Colonic mucosa (tissue), 4 donors: ENCODE results near the gene DGKH. TPM values are rescaled to one million over a fixed set of nuclear protein-coding genes. Genes with fewer than 3 reads are reported as not detected.
A peak's percentile ranks its signal among the peaks of the same experiment; 100 is the strongest.

ENCODE experiments used
- DNase-seq: peaks from one replicate; pipeline ENCODE4 v3.0.0-alpha.2; 2020
- H3K27ac ChIP-seq: fragments of 200-600 bp; one replicate; pipeline ENCODE4 v1.8.0; 2021
- H3K27me3 ChIP-seq: fragments of 200-600 bp; one replicate; pipeline ENCODE4 v1.8.0; 2021
- H3K36me3 ChIP-seq: fragments of 200-600 bp; one replicate; pipeline ENCODE4 v1.8.0; 2021
- H3K4me1 ChIP-seq: fragments of 200-600 bp; one replicate; pipeline ENCODE4 v1.8.0; 2021; ENCODE audit warnings: mild to moderate bottlenecking
- H3K4me3 ChIP-seq: fragments of 200-600 bp; one replicate; pipeline ENCODE4 v1.8.0; 2021
- H3K9ac ChIP-seq, 2 donors: one replicate each; pipeline ENCODE4 v1.7.0; 2013; ENCODE audit warnings: control low read depth in 2 of 2, low read depth in 2 of 2, low read length in 2 of 2
- H3K9me3 ChIP-seq: fragments of 200-600 bp; one replicate; pipeline ENCODE4 v1.8.0; 2021
- CTCF ChIP-seq: fragments of 200-600 bp; IDR thresholded peaks from one replicate; pipeline ENCODE4 v1.8.0; 2022; ENCODE audit warnings: antibody characterized with exemption, mild to moderate bottlenecking
- intact Hi-C: fragments of 100-400 bp; cut with DNase I; formaldehyde crosslinking; loops from one replicate; pipeline ENCODE4 v1.14.1; 2022
- total RNA-seq, 2 donors: library from RNA; stranded (reverse); fragmentation: NEBNext Ultra II Directional in 1 of 2; extraction: Animal tissue kit (Norgen Biotek cat#: 25700) in 1 of 2; gene quantifications; one replicate each; pipeline ENCODE4 v1.2.1, GENCODE V29; 2021
- donor health status: healthy.
- donor health status: DM: no; HTN: no; CAD: no.
- donor health status: DM: no; HTN: no; CAD: no.

DGKH gene
- 10 to 100 TPM; 15.5 to 17.9 TPM for total RNA-seq

DNA sequence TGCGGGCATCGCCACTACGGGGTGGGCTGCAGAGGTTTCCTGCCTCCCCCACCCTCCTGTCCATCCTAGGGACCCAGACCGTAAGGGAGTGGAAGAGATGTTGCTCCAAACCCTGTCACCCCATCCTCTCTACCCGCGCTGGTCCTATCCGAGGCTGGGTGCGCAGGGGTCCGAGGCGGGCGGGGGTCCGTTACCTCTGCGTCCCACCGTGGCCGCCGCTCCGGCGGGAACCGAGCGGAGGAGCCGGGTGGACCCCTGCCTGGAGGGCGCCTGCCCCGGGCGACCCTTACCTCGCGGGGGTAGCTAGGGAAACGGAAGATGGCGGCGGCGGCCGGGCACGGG, at the start of gene DGKH:
Gene DGKH (plus strand): TSS at position 307 of the 342 bp plus-strand sequence. CDS start 126 bp downstream, outside the sequence.
- peak within 1 kb of the TSS; percentile 94 for H3K4me3 ChIP-seq
- H3K9me3 ChIP-seq: no peaks in the 10 kb centered on the region
- DNase-seq: no peak
- H3K4me1 ChIP-seq: no peaks in the 10 kb centered on the region
- intact Hi-C loops: no loop called here
- no peaks in the 10 kb centered on the region for H3K36me3 ChIP-seq
- no peak for TF ChIP-seq CTCF
- no peaks in the 10 kb centered on the region for H3K27me3 ChIP-seq
- peak within 1 kb of the TSS; percentile 96 for H3K27ac ChIP-seq
- H3K9ac ChIP-seq: peak within 1 kb of the TSS; percentile 78 to 87

DNA sequence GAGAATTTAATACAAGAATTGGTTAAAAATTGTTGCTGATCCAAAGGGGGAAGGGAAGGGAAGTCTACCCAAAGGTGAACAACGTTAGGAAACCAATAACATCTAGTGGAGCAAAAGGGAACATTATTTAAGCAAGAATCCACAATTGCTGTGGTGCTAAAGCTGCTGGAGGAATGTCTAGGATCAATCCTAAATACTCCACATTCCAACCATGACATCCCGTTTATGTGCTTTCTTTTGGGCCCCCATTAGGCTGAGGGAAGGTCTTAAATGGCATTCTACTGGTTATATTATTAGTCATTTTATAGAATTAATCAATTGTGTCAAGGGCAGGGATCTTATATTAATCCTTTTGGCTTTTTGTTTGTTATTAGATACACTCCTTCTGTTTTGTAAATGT, 47.6 kb upstream of the DGKH start:
- no peak overlapping the region for H3K27ac ChIP-seq
- no peaks in the 10 kb centered on the region for H3K36me3 ChIP-seq
- no peak for TF ChIP-seq CTCF
- no peak for DNase-seq
- H3K9me3 ChIP-seq: no peaks in the 10 kb centered on the region
- no peaks in the 10 kb centered on the region for H3K27me3 ChIP-seq
- H3K9ac ChIP-seq: no peak overlapping the region
- H3K4me1 ChIP-seq: no peaks in the 10 kb centered on the region
- no peak overlapping the region for H3K4me3 ChIP-seq
- intact Hi-C loops: no loop called here

DNA sequence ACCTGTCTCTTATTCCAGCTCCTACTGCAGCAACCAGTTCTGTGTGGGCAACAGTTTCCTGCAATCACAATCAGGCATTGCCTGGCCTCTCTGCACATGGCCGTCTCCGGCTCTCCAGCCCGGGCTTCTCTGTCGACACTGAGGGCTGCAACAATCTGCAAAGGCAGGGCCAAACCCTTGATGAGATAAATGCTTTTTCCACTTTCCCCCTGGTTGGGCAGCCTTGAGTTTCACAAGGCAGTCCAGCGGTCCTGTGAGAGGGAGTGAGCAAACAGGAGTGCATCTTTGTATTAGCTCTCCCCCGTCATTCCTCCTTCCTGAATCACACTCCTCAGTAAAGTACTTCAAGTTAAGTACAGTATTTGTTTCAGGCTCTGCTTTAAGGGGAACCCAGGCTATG, 46.9 kb upstream of the DGKH start:
- DNase-seq: no peak
- no peaks in the 10 kb centered on the region for H3K4me1 ChIP-seq
- intact Hi-C loops: no loop called here
- TF ChIP-seq CTCF: no peak
- no peaks in the 10 kb centered on the region for H3K27me3 ChIP-seq
- no peaks in the 10 kb centered on the region for H3K9me3 ChIP-seq
- no peak overlapping the region for H3K27ac ChIP-seq
- no peaks in the 10 kb centered on the region for H3K36me3 ChIP-seq
- no peak overlapping the region for H3K4me3 ChIP-seq
- H3K9ac ChIP-seq: no peak overlapping the region

- Histone ChIP-seq H3K9ac (no peak overlapping the region), H3K27ac (no peak overlapping the region), H3K4me3 (no peak overlapping the region), H3K9me3 (no peaks in the 10 kb centered on the region), H3K4me1 (no peaks in the 10 kb centered on the region), H3K36me3 (no peaks in the 10 kb centered on the region), H3K27me3 (no peaks in the 10 kb centered on the region)
- DNase-seq: no peak
- TF ChIP-seq CTCF: no peak
- intact Hi-C loops: no loop called here
Observed at GRCh38 chr13:42002066-42002465, 46.4 kb upstream of the DGKH start.

DNA sequence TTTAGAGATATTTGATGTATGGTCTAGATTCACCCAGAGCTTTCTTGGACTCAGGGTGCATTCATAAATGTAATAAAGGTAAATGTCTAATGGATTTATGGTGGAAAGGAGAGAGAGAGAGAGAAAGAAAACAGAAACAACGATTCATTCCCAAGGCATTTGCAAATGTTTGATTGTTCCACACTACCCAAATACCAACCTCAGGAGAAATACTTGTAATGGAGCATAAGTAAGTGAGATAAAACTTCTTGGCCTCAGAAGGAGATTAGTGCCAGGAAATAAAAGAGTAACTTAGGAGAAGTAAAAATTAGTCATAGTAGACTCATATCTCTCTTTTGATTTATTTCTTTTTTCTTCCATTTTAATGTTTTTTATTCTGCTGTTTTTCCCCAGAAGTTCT, 40.6 kb upstream of the DGKH start:
- no peaks in the 10 kb centered on the region for H3K36me3 ChIP-seq
- no peak overlapping the region for H3K9ac ChIP-seq
- H3K4me3 ChIP-seq: no peak overlapping the region
- no peak for TF ChIP-seq CTCF
- intact Hi-C loops: no loop called here
- H3K9me3 ChIP-seq: no peaks in the 10 kb centered on the region
- DNase-seq: no peak
- H3K27me3 ChIP-seq: no peaks in the 10 kb centered on the region
- no peak overlapping the region for H3K27ac ChIP-seq
- H3K4me1 ChIP-seq: no peaks in the 10 kb centered on the region

DNA sequence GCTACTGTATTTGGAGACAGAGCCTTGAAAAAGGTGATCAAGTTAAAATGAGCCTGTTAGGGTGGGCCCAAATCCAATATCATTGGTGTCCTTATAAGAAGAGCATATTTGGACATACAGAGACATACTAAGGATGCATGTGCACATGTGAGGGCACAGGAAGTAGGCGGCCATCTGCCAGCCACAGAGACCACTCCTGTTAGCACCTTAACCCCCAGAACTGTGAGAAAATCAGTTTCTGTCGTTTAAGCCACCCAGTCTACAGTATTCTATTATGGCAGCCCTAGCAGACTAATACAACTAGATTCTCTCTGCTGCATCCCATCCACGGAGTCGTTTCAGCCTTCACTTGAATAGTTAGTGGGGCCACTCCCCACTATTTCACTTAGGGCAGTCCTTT, 39.4 kb upstream of the DGKH start:
- H3K27me3 ChIP-seq: no peaks in the 10 kb centered on the region
- no peaks in the 10 kb centered on the region for H3K4me1 ChIP-seq
- H3K36me3 ChIP-seq: no peaks in the 10 kb centered on the region
- H3K9ac ChIP-seq: no peak overlapping the region
- H3K27ac ChIP-seq: no peak overlapping the region
- no peaks in the 10 kb centered on the region for H3K9me3 ChIP-seq
- no peak for TF ChIP-seq CTCF
- no peak for DNase-seq
- H3K4me3 ChIP-seq: no peak overlapping the region
- intact Hi-C loops: no loop called here
